Measurements from ENCODE around the gene PAX8. TPM values are rescaled to one million over a fixed set of nuclear protein-coding genes. Genes with fewer than 3 reads are reported as not detected.

Gene PAX8
- total and polyA plus RNA-seq, 2 of the 13 experiments (the other 11 are each of a cell fraction or from before 2014, with no cell fraction given) = 1.5 to 8.8 TPM

DNA sequence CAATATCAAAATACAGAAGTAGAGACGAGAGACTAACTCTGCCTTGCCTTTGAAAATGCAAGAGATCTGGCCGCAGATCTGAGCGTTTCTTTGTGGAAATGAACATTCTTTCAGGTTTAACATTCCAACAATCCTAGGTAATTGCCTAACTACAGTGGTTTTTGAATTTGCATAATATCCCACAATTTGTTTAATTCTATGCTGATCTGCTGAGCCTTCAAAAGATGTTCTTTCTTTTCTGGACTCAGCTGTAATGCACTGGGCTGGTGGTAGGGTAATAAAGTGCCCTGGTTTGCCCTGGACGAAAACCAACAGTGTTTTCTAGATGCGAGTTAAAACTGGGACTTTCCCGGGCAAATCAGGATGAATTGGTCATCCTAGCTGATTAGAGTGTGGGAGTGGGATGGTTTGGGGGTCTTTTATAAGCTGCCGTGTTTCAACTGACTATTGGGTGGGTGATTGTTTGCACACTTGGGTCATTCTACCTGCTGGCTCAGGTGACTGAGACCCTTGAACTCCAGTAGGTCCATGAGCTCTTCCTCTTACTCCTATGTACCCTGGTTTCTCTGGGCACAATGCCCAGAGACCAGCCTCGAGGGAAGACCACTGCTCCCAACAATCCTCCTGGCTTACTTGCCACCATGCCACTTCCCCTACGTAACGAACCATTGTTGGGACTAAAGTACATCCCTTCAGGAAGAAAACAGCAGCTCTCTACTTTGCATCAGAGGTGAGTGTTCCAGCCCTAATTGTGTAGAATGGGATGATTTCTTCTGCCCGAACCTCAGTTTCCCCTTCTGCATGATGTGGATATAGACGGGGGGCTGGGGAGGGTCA is 3.4 kb upstream of the PAX8 start (continued):
- TF ChIP-seq ESRRA (CRISPR knock-in tag; IDR thresholded peaks at IDR 0.05; ENCODE audit: low read depth) (0 out of 2 replicates have a peak, but pooled peaks have one; percentile 11), NR1H2 (CRISPR knock-in tag; IDR thresholded peaks at IDR 0.05; ENCODE audit: borderline replicate concordance, low read depth) (no peak), SP1 (IDR thresholded peaks at IDR 0.05) (no peak), SP1 (CRISPR knock-in tag; IDR thresholded peaks at IDR 0.05) (no peak), ARID2 (CRISPR knock-in tag; IDR thresholded peaks at IDR 0.05; ENCODE audit: borderline replicate concordance) (no peak), ZNF274 (CRISPR knock-in tag; IDR thresholded peaks at IDR 0.05) (no peak), MIER2 (CRISPR knock-in tag; IDR thresholded peaks at IDR 0.05) (no peak), SNRNP70 (IDR thresholded peaks at IDR 0.05; ENCODE audit: low read depth, low read length) (no peak), KLF12 (CRISPR knock-in tag; IDR thresholded peaks at IDR 0.05; ENCODE audit: borderline replicate concordance) (no peak), ZNF598 (CRISPR knock-in tag; IDR thresholded peaks at IDR 0.05; ENCODE audit: borderline replicate concordance) (peak; percentile 26; the same call in 1 of the 2 replicates), ELF4 (CRISPR knock-in tag; IDR thresholded peaks at IDR 0.05; ENCODE audit: borderline replicate concordance) (peak; percentile 53; the same call in 1 of the 2 replicates), ZBTB7A (CRISPR knock-in tag; IDR thresholded peaks at IDR 0.05) (peak; percentile 67; the same call in 1 of the 2 replicates), HOXA7 (CRISPR knock-in tag; IDR thresholded peaks at IDR 0.05) (no peak), HNRNPL (IDR thresholded peaks at IDR 0.05; ENCODE audit: low read depth, low read length) (0 out of 2 replicates have a peak, but pooled peaks have one; percentile 32), ZSCAN20 (CRISPR knock-in tag; IDR thresholded peaks at IDR 0.05; ENCODE audit: borderline replicate concordance) (0 out of 2 replicates have a peak, but pooled peaks have one; percentile 57), ZSCAN21 (CRISPR knock-in tag; IDR thresholded peaks at IDR 0.05; ENCODE audit: borderline replicate concordance) (no peak), ZMAT3 (CRISPR knock-in tag; conservative IDR thresholded peaks at IDR 0.05) (0 out of 2 replicates have a peak, but pooled peaks have one; percentile 6), PRPF4 (IDR thresholded peaks at IDR 0.05; ENCODE audit: low read depth, low read length, poor library complexity, severe bottlenecking) (no peak), FIP1L1 (IDR thresholded peaks at IDR 0.05; ENCODE audit: borderline replicate concordance, insufficient read depth, low read depth, low read length) (no peak)
- TF ChIP-seq, protein P1, sequence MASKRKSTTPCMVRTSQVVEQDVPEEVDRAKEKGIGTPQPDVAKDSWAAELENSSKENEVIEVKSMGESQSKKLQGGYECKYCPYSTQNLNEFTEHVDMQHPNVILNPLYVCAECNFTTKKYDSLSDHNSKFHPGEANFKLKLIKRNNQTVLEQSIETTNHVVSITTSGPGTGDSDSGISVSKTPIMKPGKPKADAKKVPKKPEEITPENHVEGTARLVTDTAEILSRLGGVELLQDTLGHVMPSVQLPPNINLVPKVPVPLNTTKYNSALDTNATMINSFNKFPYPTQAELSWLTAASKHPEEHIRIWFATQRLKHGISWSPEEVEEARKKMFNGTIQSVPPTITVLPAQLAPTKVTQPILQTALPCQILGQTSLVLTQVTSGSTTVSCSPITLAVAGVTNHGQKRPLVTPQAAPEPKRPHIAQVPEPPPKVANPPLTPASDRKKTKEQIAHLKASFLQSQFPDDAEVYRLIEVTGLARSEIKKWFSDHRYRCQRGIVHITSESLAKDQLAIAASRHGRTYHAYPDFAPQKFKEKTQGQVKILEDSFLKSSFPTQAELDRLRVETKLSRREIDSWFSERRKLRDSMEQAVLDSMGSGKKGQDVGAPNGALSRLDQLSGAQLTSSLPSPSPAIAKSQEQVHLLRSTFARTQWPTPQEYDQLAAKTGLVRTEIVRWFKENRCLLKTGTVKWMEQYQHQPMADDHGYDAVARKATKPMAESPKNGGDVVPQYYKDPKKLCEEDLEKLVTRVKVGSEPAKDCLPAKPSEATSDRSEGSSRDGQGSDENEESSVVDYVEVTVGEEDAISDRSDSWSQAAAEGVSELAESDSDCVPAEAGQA (IDR thresholded peaks at IDR 0.05; ENCODE audit: low read depth) = no peak
- TF ChIP-seq, protein P1 (CRISPR knock-in tag; IDR thresholded peaks at IDR 0.05; ENCODE audit: borderline replicate concordance) = no peak
- TF ChIP-seq, protein P2, sequence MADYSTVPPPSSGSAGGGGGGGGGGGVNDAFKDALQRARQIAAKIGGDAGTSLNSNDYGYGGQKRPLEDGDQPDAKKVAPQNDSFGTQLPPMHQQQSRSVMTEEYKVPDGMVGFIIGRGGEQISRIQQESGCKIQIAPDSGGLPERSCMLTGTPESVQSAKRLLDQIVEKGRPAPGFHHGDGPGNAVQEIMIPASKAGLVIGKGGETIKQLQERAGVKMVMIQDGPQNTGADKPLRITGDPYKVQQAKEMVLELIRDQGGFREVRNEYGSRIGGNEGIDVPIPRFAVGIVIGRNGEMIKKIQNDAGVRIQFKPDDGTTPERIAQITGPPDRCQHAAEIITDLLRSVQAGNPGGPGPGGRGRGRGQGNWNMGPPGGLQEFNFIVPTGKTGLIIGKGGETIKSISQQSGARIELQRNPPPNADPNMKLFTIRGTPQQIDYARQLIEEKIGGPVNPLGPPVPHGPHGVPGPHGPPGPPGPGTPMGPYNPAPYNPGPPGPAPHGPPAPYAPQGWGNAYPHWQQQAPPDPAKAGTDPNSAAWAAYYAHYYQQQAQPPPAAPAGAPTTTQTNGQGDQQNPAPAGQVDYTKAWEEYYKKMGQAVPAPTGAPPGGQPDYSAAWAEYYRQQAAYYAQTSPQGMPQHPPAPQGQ (CRISPR knock-in tag; IDR thresholded peaks at IDR 0.05; ENCODE audit: borderline replicate concordance) = 0 out of 2 replicates have a peak, but pooled peaks have one; percentile 25
